ENCODE data around the gene ZNF558. TPM values are rescaled to one million over a fixed set of nuclear protein-coding genes. Genes with fewer than 3 reads are reported as not detected.

Gene ZNF558
- total RNA-seq, 8 experiments from 2014 or later = 0.25 to 24.0 (median 6.8) TPM

Other genes with a start within 250 kb of the ZNF558 start
- 10 to 100 TPM in 6 of 8 experiments, 1 to 10 TPM in 2; 5.1 to 45.3 (median 15.0) TPM for gene ADAMTS10, start 221.6 kb downstream of the ZNF558 start, total RNA-seq
- gene NFILZ, start 201.7 kb downstream of the ZNF558 start, total RNA-seq = not detected
- gene ACTL9, start 133.5 kb downstream of the ZNF558 start, total RNA-seq = not detected
- under 1 TPM in 1 of 8 experiments, not detected in 7; 0.17 TPM for gene OR2Z1, start 110.7 kb downstream of the ZNF558 start, total RNA-seq
- not detected for gene MBD3L1, start 73 bp upstream of the ZNF558 start, total RNA-seq
- under 1 TPM in 7 of 8 experiments, not detected in 1; under 0.01 to 0.33 (median 0.10) TPM for gene MUC16, start 178.1 kb upstream of the ZNF558 start, total RNA-seq

All from motor neuron (in vitro differentiated cells).